ENCODE results near the gene SPTBN4.

Gene SPTBN4

DNA sequence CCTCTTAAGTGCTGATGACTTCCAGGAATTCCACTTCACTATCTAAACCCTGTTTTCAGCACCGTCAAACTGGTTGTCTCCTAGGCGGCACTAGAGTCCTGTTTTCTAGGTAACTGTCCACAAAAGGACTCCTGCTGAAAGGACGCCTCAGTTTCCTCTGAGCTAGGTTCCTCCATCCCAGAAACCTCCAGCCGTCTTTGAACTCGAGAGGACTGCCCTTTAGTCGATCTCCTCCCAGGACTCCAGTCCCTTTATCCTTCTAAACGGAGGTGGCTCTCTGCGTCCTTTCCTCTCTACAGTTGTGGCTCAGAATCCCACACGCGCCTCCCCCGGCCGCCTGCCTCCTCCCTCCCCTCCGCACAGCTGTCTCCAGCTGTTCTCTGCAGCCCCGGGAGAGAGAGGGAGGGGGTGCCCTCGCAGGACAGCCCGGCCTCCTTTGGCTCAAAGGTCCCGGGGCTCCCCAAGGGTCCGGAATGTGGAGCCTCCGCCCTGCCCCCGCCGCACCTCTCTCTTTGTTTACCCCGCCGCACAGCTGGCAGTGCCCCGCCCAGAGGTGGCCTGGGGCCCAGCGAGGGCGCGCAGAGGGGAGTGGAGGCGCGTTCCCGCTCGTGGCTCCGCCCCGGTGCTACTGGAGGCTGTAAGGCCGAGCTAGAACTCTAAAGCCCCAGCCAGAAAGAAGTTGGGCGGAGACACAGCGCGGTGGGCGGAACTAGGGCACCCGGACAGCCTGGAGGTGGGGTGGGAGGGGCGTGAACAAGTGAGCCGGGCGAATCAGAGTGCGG is 136.8 kb downstream of the SPTBN4 start:
- Mint-ChIP-seq H3K27ac (peak overlapping the region; percentile 86), H3K27me3 (peaks cover 29% of the 10 kb centered on the region), H3K36me3 (ENCODE audit: low read depth) (no peaks in the 10 kb centered on the region), H3K9me3 (no peaks in the 10 kb centered on the region), H3K4me1 (ENCODE audit: low read depth) (peaks cover 72% of the 10 kb centered on the region), H3K4me3 (peak overlapping the region; percentile 76)
- peak; percentile 96 for DNase-seq

DNA sequence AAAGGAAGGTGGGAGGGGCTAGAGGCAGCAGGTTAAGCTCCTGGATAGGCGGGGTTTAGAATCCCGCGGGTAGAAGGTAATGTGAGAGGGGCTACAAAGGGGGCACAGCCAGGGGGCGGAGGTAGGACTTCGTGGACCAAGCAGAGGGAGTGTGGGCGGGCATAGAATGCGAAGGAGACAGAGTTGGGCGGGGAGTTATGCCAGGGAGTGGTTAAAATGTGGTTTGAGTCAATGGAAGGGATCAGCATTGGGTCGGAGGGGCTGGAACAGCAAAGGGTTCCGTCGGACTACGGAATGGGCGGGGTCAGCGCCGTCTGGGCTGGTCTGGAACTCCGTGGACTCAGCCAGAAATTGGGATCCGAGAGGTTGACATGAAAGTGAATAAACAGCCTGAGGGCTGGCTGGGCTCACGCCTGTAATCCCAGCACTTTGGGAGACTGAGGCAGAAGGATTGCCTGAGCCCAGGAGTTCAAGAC is 137.4 kb downstream of the SPTBN4 start:
- H3K9me3 Mint-ChIP-seq, result no peaks in the 10 kb centered on the region
- peaks cover 22% of the 10 kb centered on the region for H3K27me3 Mint-ChIP-seq
- H3K4me1 Mint-ChIP-seq (ENCODE audit: low read depth), result peaks cover 72% of the 10 kb centered on the region

GRCh38 chr19:40604647-40605215 is 137.9 kb downstream of the SPTBN4 start:
- Mint-ChIP-seq H3K27ac (peak overlapping the region; percentile 93), H3K36me3 (ENCODE audit: low read depth) (no peaks in the 10 kb centered on the region), H3K9me3 (no peaks in the 10 kb centered on the region), H3K4me3 (peak overlapping the region; percentile 76), H3K27me3 (peaks cover 17% of the 10 kb centered on the region), H3K4me1 (ENCODE audit: low read depth) (peaks cover 70% of the 10 kb centered on the region)
- peak; percentile 55 for DNase-seq

More for the DNA sequence above, 137.4 kb downstream of the SPTBN4 start:
- no peak for DNase-seq
- no peaks in the 10 kb centered on the region for H3K36me3 Mint-ChIP-seq (ENCODE audit: low read depth)
- peak overlapping the region; percentile 86 for H3K27ac Mint-ChIP-seq
- H3K4me3 Mint-ChIP-seq, result peak overlapping the region; percentile 76

GRCh38 chr19:40605216-40605971 is 138.6 kb downstream of the SPTBN4 start:
- no peaks in the 10 kb centered on the region for H3K9me3 Mint-ChIP-seq
- H3K27me3 Mint-ChIP-seq, result peaks cover 14% of the 10 kb centered on the region
- peak overlapping the region; percentile 93 for H3K27ac Mint-ChIP-seq
- peaks cover 72% of the 10 kb centered on the region for H3K4me1 Mint-ChIP-seq (ENCODE audit: low read depth)
- H3K36me3 Mint-ChIP-seq (ENCODE audit: low read depth), result no peaks in the 10 kb centered on the region
- H3K4me3 Mint-ChIP-seq, result peak overlapping the region; percentile 76
- peak; percentile 87 for DNase-seq

- peak overlapping the region; percentile 20 for H3K27ac Mint-ChIP-seq
- DNase-seq, result no peak
- peak overlapping the region; percentile 15 for H3K4me3 Mint-ChIP-seq
- H3K4me1 Mint-ChIP-seq (ENCODE audit: low read depth), result peaks cover 79% of the 10 kb centered on the region
- no peaks in the 10 kb centered on the region for H3K9me3 Mint-ChIP-seq
- H3K36me3 Mint-ChIP-seq (ENCODE audit: low read depth), result no peaks in the 10 kb centered on the region
- peaks cover 3% of the 10 kb centered on the region for H3K27me3 Mint-ChIP-seq
These were observed 140.8 kb downstream of the SPTBN4 start for GRCh38 chr19:40607311-40608239.

GRCh38 chr19:40608240-40608621 is 141.4 kb downstream of the SPTBN4 start:
- Mint-ChIP-seq H3K4me1 (ENCODE audit: low read depth) (peaks cover 77% of the 10 kb centered on the region), H3K27ac (no peak overlapping the region), H3K36me3 (ENCODE audit: low read depth) (peaks cover under 1% of the 10 kb centered on the region), H3K27me3 (peaks cover 3% of the 10 kb centered on the region), H3K9me3 (no peaks in the 10 kb centered on the region), H3K4me3 (peak overlapping the region; percentile 15)
- no peak for DNase-seq

DNA sequence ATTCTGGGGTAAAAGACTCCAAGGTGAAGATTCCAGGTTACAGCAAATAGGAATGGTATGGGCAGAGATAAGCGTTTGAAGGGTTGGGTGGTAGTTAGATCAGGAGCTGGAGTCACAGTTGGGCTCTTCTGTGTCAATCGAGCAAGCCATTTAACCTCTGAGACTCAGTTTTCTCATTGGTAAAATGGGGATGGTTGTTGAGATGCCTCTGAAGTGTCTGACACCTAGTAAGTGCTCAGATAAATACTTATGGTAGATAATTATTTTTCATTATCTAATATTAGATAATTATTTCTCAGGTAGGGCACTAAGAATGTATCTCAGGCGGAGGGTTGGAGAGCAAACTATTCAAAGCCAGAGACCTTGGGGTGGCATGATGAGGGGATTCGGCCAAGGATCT is 142.2 kb downstream of the SPTBN4 start:
- Mint-ChIP-seq H3K4me3 (peak overlapping the region; percentile 94), H3K36me3 (ENCODE audit: low read depth) (peaks cover 3% of the 10 kb centered on the region), H3K4me1 (ENCODE audit: low read depth) (peaks cover 73% of the 10 kb centered on the region), H3K9me3 (no peaks in the 10 kb centered on the region), H3K27ac (peak overlapping the region; percentile 97), H3K27me3 (peaks cover 3% of the 10 kb centered on the region)
- DNase-seq, result no peak

DNA sequence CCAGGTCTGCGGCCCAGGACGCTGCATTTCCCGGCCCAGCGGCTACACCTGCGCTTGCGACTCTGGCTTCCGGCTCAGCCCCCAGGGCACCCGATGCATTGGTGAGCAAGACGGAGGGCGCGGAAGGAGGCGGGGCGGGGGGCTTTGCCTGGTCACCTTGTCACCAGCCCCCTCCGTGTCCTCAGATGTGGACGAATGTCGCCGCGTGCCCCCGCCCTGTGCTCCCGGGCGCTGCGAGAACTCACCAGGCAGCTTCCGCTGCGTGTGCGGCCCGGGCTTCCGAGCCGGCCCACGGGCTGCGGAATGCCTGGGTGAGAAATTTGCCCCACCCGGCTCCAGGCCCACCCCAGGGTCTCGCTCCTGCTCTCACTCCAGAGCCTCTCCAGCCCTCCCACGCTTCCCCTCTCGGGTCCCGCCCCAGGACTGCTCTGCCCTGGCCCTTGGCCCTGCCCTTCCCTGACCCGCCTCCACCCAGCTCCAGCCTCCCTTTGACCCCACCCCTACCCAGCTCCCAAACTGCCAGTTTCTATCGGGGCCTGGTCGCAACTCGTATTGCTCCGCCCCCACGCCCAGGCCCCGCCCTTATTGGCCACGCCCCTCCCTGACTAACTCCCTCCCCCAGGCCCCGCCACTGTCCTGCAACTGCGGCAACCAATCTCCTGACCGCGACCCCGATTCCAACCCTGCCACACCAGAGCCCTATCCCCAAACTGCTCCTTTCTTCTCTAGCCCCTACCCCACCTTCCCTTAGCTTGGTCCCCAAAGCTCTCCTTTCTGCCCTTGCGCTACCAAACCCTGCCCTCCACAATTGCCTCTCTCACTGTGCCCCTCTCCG is 143.0 kb downstream of the SPTBN4 start:
- H3K36me3 Mint-ChIP-seq (ENCODE audit: low read depth), result peaks cover 9% of the 10 kb centered on the region
- H3K27me3 Mint-ChIP-seq, result no peaks in the 10 kb centered on the region
- no peaks in the 10 kb centered on the region for H3K9me3 Mint-ChIP-seq
- peak; percentile 96 for DNase-seq
- H3K27ac Mint-ChIP-seq, result peak overlapping the region; percentile 97
- peak overlapping the region; percentile 94 for H3K4me3 Mint-ChIP-seq
- peaks cover 69% of the 10 kb centered on the region for H3K4me1 Mint-ChIP-seq (ENCODE audit: low read depth)

DNA sequence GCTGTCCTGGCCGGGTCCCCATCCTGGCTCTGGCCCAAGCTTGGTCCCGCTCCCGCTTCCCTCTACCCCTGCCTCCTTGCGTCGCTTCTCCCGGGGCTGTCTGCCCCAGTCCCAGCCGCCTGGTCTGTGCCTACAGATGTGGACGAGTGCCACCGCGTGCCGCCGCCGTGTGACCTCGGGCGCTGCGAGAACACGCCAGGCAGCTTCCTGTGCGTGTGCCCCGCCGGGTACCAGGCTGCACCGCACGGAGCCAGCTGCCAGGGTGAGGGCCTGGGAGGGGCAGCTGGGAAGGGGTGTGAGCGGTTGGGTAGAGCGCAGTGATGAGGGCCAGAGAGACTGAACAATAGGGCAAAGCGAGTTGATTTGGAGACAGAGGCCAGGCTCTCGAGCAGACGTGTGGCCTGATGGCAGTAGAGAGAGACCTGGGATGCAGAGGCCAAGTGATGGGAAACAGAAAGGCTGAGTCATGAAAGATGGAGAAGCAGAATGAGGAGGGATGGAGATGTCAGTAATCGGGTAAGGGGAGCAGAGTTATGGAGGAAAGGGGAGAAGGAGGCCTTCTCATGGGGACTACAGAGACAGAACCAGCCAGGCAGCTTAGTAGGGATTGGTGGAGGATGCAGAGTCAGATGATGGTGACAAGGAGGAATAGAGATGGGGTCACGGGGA is 143.7 kb downstream of the SPTBN4 start:
- no peak for DNase-seq
- Mint-ChIP-seq H3K27ac (peak overlapping the region; percentile 97), H3K9me3 (no peaks in the 10 kb centered on the region)

GRCh38 chr19:40611096-40611495 is 144.3 kb downstream of the SPTBN4 start:
- Mint-ChIP-seq H3K36me3 (ENCODE audit: low read depth) (peaks cover 21% of the 10 kb centered on the region), H3K4me1 (ENCODE audit: low read depth) (peaks cover 70% of the 10 kb centered on the region), H3K27ac (peak overlapping the region; percentile 97), H3K27me3 (no peaks in the 10 kb centered on the region), H3K9me3 (no peaks in the 10 kb centered on the region), H3K4me3 (peak overlapping the region; percentile 94)
- DNase-seq, result no peak

More for the DNA sequence above, 143.7 kb downstream of the SPTBN4 start:
- Mint-ChIP-seq H3K27me3 (no peaks in the 10 kb centered on the region), H3K4me3 (peak overlapping the region; percentile 94), H3K36me3 (ENCODE audit: low read depth) (peaks cover 15% of the 10 kb centered on the region), H3K4me1 (ENCODE audit: low read depth) (peaks cover 70% of the 10 kb centered on the region)

DNA sequence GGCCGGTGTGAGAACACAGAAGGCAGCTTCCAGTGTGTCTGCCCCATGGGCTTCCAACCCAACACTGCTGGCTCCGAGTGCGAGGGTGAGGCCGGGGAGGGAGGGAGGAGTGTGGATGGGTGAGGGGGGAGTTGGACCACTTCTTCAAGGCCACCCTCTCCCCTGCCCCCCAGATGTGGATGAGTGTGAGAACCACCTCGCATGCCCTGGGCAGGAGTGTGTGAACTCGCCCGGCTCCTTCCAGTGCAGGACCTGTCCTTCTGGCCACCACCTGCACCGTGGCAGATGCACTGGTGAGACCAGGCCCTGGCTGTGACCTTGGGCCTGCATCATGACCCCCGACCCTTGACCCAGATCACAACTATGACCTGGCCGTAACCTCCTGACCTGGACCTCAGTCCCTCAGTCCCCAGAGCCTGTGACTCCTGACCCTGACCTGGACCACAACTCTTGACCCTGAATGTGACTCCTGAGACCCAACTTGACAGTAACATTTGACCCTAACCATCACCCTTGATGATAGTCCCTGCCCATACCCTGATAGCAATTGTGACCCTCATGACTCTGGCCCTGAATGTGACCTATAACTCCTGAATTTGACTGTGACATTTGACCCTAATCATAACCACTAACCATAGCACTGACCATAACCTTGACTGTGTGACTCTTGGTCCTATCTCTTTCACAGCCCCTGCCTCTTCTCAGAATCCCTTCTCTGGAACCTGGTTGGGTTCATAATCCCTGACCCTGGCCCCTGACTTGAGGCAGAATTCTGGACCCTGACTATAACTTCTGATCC is 145.3 kb downstream of the SPTBN4 start:
- DNase-seq, result no peak
- Mint-ChIP-seq H3K36me3 (ENCODE audit: low read depth) (peaks cover 30% of the 10 kb centered on the region), H3K4me1 (ENCODE audit: low read depth) (peaks cover 69% of the 10 kb centered on the region), H3K4me3 (peak overlapping the region; percentile 94), H3K27ac (peak overlapping the region; percentile 100), H3K27me3 (no peaks in the 10 kb centered on the region), H3K9me3 (no peaks in the 10 kb centered on the region)

All from activated T-cell treated with anti-CD3 and anti-CD28 coated beads, Interleukin-2, amount 50 U/mL, for 24 hours (primary cell).